IPS-18c (cell line): ENCODE data around the gene TFEC.
"Not testable (repeated sequence)": the region's sequence is repeated elsewhere in the genome, so short reads cannot be mapped to it uniquely, and the experiment has no call there.

Source experiments
- H3K4me3 ChIP-seq: 2 replicates; pipeline ENCODE4 v1.7.0; 2013; ENCODE audit warnings: low read depth, mild to moderate bottlenecking, low read length, moderate library complexity; ENCODE audit not compliant: insufficient read depth
- H3K9me3 ChIP-seq: one replicate; pipeline ENCODE4 v1.6.1; 2013; ENCODE audit warnings: mild to moderate bottlenecking, low read length, moderate library complexity; ENCODE audit not compliant: control insufficient read depth, insufficient read depth

The TFEC gene, protein sequence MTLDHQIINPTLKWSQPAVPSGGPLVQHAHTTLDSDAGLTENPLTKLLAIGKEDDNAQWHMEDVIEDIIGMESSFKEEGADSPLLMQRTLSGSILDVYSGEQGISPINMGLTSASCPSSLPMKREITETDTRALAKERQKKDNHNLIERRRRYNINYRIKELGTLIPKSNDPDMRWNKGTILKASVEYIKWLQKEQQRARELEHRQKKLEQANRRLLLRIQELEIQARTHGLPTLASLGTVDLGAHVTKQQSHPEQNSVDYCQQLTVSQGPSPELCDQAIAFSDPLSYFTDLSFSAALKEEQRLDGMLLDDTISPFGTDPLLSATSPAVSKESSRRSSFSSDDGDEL

DNA sequence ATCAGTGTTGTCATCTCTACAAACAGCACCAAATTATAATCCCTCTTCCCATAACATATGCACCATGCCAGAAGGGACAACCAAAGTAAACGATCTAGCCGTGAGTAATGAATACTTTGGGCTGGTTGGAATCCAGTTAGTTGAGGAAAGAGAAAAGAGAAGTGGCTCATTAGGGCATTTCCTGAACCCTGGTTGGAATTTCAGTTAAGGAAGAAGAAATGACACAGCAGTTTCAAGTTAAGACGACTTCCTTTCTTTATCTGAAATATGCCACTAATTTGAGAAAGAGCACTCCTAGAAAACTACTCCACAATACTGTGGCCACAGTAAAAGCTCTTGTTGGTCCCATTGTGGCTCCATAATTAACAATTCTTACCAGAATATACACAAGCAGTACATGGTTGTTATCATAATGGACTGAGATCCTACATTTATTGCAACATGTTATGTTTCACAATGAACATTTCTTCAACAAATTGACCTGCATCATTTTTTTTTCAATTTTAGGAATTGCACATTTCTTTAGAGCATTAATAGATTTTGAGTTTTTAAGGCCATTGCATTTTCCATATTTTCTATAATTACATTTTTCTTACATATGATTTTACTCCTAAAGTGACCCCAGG is at the start of gene TFEC:
TSS of gene TFEC (minus strand) at position 113 of the 626 bp plus-strand sequence. CDS start 46,322 bp downstream, outside the sequence.
- Histone ChIP-seq H3K4me3 (no peak within 1 kb of the TSS), H3K9me3 (no peaks in the 10 kb centered on the region)

DNA sequence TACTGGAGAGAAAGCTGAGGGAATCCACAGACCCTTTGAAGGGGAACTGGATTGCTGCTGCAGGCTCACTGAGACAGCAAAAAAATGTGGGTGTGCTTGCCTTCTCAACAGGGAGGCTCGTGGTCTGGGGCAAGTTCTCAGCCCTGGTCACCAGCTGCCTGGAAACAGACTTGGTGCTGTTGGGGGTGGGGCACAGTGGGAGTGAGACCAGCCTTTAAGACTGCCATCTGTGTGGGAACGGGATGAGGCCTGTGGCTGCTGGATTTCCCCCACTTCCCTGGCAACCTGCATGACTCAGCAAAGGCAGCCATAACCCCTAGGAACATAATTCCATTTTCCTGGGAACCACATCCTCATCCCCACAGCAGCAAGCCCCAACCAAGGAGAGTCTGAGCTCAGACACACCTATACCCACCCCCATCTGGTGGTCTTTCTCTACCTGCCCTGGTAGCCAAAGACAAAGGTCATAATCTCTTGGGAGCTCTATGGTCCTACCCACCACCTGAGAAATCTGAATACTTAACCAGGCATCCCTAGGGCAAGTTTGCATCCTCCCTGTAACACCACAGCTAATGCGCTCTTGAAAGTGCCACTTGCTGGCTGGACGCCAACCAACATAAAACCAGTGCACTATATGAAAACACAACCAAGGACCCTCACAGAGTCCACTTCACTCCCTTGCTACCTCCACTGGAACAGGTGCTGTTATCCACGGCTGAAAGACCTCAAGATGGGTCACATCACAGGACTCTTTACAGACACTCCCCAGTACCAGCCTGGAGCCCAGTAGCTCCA is 45.0 kb upstream of the TFEC start:
- H3K9me3 ChIP-seq: no peaks in the 10 kb centered on the region
- no peak overlapping the region for H3K4me3 ChIP-seq

DNA sequence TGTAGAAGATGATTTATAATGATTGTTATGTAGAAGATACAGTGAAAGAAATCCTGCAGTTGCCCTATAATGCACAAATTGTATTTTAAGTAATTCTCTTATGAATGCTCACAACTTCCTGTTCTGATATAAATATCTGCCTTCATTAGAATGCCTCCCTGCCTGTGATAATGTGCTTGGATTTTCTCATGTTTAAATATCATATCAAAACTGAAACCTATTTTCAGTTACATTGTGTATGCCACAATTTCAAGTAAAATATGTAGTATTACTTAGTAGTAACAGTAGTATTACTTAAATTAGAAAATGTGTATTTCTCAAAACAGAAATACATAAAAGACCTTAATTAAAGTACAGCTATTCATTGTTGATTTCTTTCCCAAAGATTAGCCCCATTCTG is 41.1 kb upstream of the TFEC start:
- Histone ChIP-seq H3K9me3 (no peaks in the 10 kb centered on the region), H3K4me3 (no peak overlapping the region)

DNA sequence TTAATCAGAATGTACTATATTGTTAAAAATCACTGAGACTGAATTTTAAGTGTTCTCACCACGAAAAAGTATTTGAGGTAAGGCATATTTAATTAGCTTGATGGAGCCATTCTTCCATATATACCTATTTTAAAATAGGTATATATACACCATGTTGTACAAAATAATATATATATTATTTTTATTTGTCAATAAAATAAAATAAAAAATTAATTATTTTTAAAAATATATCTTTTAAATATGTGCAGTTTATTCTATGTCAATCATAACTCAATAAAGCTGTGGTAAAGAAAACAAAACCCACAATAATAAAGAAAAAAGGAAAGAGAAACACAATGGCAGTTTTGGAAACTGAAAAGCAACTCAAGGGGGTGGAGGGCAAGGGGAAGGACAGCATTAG is 33.6 kb upstream of the TFEC start:
- H3K9me3 ChIP-seq: no peaks in the 10 kb centered on the region

DNA sequence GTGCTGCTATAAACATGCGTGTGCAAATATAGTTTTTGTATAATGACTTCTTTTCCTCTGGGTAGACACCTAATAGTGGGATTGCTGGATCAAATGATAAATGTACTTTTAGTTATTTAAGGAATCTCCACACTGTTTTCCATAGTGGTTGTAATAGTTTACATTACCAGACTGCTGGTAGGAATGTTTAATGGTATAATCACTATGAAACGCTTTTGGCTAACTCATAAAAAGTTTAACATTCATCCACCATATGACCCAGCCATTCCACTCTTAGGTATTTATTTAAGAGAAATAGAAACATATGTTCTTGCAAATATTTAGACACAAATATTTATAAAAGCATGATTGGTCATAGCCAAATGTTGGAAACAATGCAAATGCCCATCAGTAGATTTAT is 32.1 kb upstream of the TFEC start:
- H3K4me3 ChIP-seq: no peak overlapping the region
- H3K9me3 ChIP-seq: no peaks in the 10 kb centered on the region

More for the DNA sequence above, 33.6 kb upstream of the TFEC start:
- H3K4me3 ChIP-seq: no peak overlapping the region

DNA sequence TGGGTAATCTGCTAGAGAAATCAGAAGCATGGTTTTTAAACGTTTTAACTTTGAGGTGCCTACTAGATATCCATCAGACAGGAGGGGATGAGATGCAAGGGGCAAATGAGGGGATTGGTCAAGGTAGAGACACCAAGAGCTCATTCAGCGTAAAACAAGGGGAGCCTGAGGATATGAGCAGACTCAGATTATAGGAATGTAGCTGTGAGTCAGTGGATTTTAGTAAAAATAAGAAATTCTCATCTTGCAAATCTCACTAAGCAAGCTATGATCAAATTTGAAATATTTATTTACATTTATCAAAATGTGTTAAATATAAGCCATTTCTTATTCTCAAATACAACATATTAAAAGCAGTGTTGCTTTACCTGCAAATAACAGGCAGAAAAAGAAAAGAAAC is 21.4 kb upstream of the TFEC start:
- no peak overlapping the region for H3K4me3 ChIP-seq
- H3K9me3 ChIP-seq: no peaks in the 10 kb centered on the region

DNA sequence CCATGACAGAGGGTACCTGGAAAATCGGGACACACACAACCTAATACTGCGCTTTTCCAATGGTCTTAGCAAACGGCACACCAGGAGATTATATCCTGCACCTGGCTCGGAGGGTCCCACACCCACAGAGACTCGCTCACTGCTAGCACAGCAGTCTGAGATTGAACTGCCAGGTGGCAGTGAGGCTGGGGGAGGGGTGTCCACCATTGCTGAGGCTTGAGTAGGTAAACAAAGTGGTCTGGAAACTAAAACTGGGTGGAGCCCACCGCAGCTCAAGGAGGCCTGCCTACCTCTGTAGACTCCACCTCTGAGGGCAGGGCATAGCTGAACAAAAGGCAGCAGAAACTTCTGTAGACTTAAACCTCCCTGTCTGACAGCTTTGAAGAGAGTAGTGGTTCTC is 16.7 kb upstream of the TFEC start:
- H3K4me3 ChIP-seq, H3K9me3 ChIP-seq: not testable (repeated sequence)

DNA sequence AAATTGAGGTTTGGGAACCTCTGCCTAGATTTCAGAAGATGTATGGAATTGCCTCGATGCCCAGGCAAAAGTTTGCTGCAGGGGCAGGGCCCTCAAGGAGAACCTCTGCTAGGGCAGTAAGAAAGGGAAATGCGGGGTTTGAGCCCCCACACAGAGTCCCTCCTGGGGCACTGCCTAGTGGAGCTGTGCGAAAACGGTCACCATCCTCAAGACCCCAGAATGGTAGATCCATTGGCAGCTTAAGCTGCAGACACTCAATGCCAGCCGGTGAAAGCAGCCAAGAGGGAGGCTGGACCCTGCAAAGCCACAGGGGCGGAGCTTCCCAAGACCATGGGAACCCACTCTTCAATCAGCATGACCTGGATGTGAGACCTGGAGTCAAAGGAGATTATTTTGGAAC is 15.0 kb upstream of the TFEC start:
- Histone ChIP-seq H3K4me3 (no peak overlapping the region), H3K9me3 (no peaks in the 10 kb centered on the region)

DNA sequence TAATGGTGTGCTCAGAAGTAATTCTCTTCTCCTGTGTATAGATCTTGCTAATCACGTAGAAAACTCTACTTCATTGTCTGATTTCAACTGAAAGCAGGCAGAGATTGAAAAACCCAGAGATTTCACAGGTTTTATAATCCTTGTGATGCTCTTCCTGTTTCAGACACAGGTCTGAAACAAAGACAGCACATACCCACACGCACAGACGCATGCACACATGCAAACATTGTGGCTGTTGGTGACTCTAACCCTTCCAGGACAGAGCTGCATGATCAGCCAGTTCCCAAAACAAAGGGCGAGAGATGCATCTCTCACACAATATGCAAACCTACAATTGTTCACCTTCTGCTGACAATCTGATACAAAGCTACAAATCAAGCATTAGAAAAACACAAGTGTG is 11.1 kb upstream of the TFEC start:
- Histone ChIP-seq H3K4me3 (no peak overlapping the region), H3K9me3 (no peaks in the 10 kb centered on the region)

DNA sequence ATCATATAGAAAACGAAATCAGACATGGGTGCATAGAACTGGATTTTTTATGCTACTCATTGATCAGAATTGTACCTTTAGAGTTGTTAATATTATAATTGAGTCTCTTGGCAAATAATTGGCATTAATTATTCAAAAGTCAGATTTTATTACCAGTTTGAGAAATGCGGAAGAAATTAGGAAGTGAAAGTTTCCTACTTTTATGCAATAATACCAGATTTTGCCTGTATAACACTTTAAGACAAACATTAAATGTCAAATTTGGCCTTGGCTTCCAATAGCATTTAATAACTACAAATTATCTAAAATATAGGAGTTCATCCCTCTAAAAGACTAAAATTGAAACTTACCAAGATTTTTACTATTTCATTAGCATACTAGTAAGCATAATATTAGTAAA is 6.8 kb upstream of the TFEC start:
- no peak overlapping the region for H3K4me3 ChIP-seq
- H3K9me3 ChIP-seq: no peaks in the 10 kb centered on the region

DNA sequence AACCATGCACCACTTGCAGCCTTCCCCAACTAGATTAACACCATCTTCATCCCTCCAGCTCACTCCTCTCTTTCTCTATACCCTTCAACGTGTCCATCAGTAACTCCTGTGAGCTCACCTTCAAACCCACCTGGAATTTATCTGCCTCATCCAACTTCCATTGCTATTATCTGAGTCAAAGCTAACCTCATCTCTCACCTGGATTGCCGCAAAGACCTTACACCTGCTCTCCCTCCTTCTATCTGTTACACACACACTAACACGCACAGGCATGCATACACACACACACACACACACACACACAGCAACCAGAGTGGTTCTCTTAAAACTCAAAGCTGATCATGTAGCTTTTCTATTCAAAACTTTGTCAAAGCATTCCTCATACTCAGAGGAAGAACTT is 3.8 kb upstream of the TFEC start:
- Histone ChIP-seq H3K9me3 (no peaks in the 10 kb centered on the region), H3K4me3 (no peak overlapping the region)

DNA sequence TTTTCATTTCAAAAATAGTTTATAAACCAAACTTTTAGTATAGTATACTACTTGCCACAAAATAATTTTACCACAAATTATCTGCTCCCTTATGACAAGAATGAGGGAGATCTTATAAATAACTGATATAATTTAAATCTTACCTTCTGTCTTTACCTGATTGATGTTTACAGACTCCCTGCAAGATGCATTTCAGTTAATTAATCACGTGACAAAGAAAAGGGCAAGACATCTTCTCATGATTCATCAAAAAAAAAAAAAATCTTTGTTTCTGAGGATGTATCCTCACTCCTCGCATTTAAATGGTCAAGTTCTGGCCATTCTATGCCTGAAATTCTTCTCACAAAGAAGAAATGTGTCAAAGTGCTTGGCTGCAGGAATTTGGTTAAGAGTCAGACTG is 2.3 kb upstream of the TFEC start:
- no peaks in the 10 kb centered on the region for H3K9me3 ChIP-seq
- no peak overlapping the region for H3K4me3 ChIP-seq

DNA sequence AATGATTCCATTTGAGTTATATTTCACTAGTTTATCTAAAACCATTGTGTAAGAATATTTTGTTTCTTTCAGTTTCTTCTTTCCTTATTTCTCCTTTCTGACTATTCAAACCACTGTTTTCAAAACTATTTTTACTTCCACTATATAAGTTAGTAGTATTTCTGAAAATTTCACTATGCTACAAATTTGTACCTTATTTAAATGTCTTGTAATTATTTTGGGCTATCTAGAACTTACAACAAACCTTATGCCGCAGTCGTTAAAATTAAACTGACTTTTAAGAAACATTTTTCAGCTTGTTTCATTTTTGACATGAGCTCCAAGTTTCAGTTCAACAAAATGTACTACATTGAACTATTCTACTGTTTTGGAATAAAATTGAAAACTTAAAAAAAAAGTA is 1.8 kb downstream of the TFEC start:
- no peaks in the 10 kb centered on the region for H3K9me3 ChIP-seq
- H3K4me3 ChIP-seq: no peak overlapping the region

DNA sequence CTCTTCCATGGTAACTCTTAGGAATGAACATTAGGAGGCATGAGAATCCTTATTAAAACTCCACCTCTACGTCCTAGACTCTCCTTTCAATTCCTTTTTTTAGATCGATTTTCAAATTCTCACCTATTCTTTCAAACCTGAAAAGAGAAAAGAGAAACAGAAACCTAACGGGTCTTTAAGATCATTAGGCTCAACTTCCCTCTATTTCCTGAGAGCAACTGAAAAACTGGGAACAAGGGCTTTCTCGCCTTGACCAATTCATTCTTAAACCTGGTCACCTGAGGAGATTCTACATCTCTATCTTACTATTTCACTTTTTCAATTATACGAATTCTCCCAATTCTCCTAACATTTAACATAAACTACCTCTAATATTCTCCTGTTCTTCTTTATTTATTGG is 2.8 kb downstream of the TFEC start:
- H3K9me3 ChIP-seq: no peaks in the 10 kb centered on the region

DNA sequence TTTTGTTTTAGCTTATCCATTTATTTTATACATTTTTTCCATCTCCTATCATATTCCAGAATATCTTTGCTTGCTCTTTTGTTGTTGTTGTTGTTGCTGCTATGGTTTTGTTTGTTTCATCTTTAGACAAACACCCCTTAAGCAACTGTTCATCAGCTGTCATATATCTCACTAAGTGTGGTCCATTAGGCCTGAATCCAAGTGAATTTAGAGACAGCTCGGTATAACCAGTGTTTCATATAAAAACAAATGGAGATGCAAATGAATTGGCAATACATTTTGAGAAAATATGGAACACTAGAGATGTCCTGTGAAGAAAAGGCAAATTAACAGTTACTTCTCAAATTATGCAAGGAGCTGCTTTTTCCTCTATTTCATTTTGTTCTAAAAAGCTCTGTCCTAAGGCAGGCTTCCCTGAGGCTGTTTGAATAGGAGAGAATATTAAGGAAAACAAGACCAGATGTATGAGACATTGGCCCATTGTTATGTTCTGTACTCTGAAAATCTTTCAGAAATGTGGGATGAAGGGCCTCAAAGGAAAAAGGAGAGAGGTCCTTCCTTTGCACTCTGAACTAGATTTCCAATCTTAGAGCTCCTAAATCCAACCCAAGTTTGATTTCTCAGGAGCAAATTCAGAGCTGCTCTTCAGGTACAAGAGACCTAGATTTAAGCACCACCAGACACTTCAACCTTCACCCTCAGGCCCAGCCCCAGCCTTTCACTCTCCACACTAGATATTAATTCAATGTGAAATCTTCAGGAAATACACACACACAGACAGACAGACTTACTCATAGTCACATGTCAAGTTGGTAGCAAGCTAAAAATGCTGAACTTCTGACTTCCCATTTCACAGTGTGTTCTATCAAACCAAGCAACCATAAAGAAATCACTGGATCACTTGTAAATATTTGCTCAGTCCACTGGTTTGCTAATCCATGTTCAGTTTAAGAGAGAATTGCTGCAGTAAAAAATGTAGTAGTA is 5.4 kb downstream of the TFEC start:
- no peak overlapping the region for H3K4me3 ChIP-seq
- no peaks in the 10 kb centered on the region for H3K9me3 ChIP-seq

More for the DNA sequence above, 2.8 kb downstream of the TFEC start:
- H3K4me3 ChIP-seq: no peak overlapping the region

DNA sequence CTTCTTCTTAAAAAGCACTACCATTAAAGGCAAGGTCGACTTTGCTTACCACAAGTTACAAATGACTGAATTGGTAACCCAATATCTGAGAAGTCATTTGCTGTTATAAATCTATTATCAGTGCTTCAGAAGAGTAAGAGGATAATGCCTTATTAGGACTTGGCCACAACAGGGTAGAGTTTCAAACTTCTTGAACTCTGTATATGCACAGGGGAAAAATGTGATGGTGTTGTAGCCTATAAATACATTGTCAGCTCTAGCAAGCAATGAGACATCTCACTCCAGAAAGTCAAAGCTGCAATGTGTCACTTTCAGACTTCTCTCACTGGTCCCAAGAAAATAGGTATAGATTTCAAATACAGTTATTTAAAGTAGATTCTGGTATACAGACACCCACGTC is 9.3 kb downstream of the TFEC start:
- Histone ChIP-seq H3K9me3 (no peaks in the 10 kb centered on the region), H3K4me3 (no peak overlapping the region)

DNA sequence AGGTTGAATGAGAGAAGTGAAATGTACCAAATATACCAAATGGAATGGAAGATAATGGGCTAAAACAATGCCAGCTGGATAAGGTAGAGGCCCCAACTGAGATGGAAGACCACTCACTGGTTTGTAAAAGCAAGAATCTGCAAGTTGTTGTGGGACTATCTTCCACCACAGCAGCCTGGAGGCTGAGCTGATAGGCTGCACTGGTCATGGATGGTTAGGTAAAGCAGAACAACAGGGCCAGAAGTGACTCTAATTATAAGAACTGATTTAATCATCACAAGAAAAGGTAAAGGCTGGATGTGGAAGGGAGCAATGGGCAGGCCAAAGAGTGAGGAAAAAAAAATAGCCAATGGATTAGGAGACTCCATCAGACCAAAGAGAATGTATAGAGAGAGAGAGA is 11.8 kb downstream of the TFEC start:
- no peak overlapping the region for H3K4me3 ChIP-seq

More for the DNA sequence above, 11.8 kb downstream of the TFEC start:
- H3K9me3 ChIP-seq: no peaks in the 10 kb centered on the region
